Esophagus mucosa (tissue), 1 donor: ENCODE results near the gene NR2F1. TPM values are rescaled to one million over a fixed set of nuclear protein-coding genes. Genes with fewer than 3 reads are reported as not detected.

Experiments
- ATAC-seq: fragments of 200-7000 bp; cut with Tn5 transposase; one replicate; pipeline ENCODE4 v1.9.1; 2020
- total RNA-seq: library from RNA; stranded (reverse); gene quantifications from one replicate; pipeline ENCODE4 v1.2.4, GENCODE V29; 2023
- donor health status: DM: yes; HTN: yes; CAD: no.

The NR2F1 gene
- total RNA-seq, 1 donor from 2014 or later = 2.7 TPM

GRCh38 chr5:93591323-93591945 lies 8.4 kb downstream of the NR2F1 start:
- no peak for ATAC-seq

DNA sequence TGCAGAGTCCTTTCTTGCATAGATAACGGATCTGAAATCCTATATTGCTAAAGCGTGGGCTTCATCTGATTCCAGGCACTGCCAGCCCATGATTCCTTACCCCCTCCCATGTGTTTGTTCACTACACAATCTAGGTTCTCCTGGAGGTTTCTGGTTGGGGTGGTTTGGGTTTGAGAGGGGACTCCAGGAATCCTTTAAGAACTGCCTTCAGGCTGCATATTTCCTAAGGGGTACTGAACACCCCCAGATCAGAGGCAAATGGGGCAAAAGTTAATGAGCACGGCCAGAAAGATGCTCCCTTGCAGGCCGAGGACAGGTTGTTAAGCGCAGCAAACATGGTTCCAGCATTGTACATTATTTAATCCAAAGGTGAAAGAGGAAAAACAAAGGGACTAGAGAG lies 9.9 kb downstream of the NR2F1 start:
- ATAC-seq = no peak

DNA sequence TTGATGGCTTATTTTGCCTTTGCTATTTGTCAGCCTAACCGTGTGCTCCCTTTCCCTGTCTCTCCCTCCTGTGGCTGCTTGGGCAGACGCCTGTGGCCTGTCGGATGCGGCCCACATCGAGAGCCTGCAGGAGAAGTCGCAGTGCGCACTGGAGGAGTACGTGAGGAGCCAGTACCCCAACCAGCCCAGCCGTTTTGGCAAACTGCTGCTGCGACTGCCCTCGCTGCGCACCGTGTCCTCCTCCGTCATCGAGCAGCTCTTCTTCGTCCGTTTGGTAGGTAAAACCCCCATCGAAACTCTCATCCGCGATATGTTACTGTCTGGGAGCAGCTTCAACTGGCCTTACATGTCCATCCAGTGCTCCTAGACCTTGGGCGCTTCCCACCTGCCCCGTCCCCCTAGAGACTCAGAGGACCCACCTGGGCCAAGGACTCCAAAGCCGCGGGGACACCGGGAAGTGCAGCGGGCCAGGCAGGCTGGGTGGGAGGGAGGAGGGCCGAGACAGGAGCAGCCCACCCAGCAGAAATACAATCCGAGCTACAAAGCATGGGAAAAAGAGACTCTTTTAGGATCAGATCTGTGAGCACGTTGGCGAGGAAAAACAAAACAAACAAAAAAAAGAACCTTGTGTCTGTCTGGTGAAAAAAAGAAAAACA lies 10.6 kb downstream of the NR2F1 start:
- ATAC-seq = no peak

GRCh38 chr5:93594591-93595419 lies 11.8 kb downstream of the NR2F1 start:
- no peak for ATAC-seq

DNA sequence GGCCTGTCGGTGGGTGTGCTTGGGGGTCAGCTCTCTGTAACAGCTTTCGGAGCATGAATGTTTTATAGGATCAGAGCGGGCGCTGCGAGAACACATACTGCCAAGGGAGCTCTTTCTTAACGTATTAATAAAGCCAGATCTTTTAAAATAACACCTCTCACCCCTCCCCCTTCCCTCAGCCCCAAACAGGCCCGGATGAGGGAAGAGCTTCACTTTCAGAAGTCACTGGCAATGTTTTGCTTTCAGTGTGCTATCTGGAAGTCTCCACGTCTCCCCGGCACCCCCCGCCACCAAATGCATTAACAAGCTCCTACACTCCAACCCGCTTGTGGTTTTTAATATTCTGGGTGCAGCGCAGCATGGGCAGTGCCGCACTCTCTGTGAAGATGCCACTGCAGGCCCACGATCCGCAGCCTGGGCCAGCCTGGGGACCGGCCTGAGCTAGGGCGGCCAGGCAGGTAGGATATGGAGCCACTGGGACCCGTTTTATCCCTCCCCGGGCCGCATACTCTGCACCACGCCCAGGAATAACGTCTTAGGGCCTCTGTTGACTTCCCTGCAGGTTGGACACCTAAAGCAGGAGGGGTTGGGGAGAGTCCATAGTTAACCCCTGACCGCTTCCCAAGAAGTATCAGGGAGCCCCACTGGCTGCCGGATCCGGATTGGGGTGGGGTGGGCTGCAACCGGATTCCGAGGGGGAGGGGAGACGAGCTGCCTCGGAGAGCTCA lies 12.6 kb downstream of the NR2F1 start:
- ATAC-seq = no peak

- no peak for ATAC-seq
These were observed 13.3 kb downstream of the NR2F1 start for GRCh38 chr5:93596310-93596675.

- ATAC-seq = peak; percentile 97
These were observed 13.9 kb downstream of the NR2F1 start for GRCh38 chr5:93596676-93597490.

DNA sequence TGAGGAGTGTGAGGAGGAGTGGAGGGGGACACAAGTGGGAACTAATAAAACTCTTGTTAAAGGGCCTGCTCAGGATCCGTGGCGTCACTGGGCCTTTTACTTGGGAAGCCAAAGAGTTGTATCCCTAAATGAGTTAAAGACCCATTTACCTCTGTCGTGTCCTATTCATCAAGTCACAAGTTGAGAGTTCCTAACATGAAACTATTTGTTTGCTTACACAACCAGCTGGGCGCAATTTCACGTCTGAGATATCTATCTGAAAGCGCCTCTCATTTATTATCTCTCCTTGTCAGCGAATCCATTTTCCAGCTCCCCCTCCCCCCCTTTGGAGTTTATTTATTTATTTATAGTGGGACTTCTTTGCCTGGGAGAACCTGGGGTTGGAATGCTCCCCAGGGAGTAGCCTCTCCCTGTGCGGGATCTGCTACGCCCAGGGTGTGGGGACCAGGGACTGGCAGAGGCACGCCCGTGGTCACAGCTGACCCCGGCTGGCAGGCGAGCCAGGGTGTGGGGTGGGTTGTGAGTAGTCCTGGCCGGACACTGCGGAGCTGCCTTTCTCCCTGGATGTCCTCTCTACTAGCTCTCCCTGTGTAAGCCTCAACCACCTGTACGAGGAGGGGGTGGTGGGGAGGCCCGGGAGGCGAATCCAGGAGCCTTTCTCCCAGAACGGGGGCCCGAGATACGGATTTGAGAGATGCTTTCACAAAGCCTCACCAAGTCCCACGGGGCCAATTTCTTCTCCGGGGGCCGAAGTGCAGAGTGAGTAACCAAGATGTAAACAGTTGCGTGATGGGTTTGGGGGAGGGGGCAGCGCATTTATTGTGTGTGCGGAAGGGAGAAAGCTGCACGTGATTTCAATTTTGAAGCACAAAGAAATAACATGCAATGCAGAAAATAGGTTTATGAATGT lies 15.3 kb downstream of the NR2F1 start:
- no peak for ATAC-seq

- ATAC-seq = no peak
These were observed 16.0 kb downstream of the NR2F1 start for GRCh38 chr5:93599001-93599379.

GRCh38 chr5:93599399-93600120 lies 16.5 kb downstream of the NR2F1 start:
- no peak for ATAC-seq

DNA sequence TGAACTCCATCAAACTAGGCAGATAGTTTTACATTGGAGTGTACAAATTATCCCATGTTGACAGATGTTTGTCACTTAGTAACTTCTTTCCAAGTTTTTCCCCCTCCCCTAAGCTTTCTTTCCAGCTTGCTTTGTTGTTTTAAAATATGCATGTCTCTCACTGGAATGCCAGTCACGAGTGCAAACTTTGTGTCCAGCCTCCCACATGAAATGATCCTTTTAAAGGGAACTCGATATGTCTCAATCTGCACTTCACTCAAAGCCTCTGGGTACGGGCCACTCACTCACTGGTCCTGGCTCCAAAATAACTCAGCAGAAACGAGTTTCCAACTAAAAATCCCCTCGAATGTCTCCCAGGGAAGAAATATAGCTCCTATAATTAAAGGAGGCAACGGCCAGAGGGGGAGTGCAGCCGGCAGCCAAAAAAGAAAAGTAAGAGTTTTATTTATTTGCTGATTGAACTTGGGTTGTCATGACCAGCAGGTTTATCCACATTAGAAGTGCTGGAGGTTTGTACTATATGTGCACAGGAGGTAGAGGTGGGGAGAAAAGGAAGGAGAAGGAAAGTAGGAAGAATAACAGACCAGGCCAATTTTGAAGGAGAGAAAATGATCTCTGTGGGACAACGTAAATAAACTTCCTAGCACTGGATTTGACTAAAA lies 17.5 kb downstream of the NR2F1 start:
- no peak for ATAC-seq

DNA sequence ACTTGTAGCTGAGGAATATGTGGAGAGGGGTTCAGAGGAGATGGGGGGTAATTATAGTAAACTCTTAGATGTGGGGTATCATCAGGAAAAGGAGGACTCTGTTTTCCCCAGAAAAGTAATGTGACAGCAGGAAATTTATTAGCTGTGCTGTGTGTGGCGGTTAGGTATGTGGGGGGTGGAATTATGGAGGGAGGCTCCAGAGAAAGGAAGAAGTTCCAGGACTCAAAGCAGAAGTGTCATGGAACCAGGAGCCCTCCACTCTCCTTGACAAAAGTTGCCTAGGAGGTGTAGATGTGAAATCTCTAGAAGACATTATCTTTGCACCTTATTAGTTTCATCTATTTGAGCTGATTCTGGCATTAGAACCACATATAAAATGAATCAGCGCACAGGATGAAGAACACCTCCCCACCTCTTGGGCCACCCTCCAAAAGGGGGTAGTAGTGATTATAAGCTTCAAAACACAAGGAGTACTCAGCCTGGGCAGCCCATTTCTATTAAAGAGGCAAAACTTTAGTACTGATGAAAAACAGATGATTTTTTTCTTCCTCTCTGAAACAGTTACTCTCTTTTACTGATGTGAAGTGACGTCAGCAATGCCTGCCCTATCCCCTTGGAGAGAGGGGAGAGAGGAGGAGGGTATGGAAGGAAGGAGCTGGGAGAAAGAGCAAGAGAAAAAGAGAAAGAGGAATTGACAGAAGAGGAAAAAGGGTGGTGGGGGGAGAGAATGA lies 18.2 kb downstream of the NR2F1 start:
- no peak for ATAC-seq

DNA sequence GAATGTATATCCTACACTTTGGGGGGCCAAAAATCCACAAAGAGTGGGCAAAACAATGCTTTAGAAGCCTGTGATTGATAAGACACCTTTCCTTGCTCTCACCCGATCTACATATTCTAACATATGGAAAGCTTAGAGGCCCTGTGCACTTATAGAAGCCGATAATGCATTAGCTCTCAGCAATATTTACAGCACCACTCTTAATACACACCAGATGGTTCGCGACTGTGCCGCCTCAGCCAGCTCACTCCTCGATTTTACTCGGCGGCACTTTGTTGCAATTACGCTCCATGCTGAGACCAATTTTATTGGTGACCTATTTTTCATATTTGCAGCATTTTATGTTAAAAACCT lies 18.8 kb downstream of the NR2F1 start:
- ATAC-seq = no peak

DNA sequence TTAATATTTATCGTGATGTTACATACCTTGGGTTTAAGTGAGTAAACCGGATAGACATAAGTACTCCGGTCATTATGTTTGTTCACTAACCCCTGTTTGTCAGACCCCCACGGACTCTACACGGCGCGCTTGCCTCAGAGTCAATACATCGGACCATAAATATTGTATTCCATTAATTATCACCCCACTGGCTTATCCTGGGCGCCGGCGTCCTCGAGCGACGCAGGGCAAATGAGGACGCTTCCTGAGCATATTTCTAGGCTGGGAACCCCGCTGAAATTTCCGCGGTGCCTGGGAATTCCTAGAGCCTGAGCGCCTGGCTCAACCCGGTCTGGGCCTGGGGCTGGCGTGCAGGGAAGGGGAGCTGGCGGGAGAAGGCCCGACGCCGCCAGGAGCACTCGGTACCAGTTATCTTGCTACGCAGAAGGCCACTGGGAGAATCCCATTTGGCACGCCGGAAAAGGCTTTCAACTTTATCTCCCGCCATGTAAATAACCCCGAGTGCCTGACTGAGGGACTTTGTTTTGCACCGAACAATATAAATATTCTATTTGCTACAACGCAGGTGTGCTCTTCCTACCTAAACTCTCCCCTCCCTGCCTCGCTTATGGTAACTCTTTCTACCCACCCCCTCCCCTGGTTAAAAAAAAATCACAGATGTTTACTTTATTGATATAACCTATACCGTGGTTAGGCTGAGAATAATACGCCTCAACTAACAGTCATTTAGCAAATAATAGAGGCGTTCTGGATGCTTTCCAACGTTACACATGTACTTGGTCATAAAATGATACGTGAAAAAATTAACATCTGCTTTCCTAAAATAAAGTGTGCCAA lies 19.4 kb downstream of the NR2F1 start:
- ATAC-seq = no peak

DNA sequence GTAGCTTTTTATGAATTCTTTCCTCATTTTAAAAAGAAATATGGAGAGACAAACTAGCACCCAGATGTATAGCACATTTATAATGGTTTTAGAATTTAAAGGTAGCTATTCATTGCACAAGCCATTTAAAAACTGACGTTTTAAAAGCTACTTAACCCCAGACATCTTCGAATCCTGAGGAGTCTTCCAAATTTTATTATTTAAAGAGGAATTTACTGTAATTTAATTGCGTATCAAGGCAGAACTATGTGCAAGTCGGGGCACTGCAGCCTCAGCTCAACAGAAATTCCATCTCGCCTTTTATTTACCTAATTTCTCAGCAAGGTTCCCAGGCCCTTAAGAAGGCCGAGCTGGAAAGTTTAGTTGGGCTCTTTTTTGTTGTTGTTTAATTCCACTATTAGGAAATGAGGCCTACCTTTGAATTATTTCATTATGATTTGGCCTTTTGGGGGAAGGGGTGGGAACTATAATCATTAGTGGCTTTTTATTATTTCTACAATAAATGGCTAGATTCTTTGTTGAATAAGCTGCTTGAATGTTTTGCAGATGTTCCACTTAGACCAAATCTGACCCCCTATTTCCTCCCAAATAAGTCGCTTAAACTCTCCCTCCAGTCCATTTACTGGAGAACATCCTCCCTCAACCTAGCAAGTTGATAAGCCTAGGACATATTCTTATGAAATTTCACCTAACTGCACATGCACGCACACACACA lies 20.2 kb downstream of the NR2F1 start:
- ATAC-seq = no peak

DNA sequence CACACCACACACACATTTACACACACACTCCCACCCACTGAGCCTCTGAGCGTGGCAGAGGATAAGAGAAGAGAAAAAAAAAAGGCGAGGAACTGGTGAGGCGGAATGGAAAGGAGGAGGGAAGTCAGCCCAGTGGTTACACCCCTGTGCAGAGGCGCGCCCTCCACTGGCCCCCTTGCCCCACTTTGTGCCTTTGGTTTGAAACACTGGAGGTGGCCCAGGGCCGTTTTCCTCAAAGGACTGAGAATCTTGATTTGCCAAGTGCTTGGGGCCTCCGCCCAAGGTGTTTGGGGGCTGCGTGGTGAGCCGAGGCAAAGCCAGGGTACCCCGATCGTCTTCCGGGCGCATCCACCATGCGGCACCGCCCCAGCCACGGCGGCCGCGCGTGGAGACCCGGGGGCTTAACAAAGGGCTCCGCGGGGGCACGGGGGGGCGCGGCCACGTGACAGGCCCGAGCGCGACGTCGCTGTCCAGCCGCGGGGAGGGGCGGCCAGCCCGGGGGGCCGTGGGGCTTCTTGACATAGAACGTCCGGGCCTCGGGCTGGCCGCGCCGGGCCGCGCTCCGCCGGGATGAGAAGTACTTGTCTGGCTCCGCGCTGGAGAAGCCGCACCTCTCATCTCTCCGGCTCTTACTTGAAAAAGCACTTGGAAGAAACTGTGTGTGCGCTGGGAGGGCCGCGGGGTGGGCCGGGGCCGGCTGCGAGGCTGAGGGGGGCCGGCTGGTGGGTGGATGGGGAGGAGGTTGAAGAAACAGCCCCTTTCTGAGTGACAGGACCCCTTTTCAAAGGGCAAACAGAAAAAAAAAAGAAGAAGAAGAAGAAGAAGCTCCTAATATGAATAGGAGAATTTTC lies 21.0 kb downstream of the NR2F1 start:
- no peak for ATAC-seq
